Smooth muscle cell (in vitro differentiated cells): ENCODE measurements around the gene DNAJC27. TPM values are rescaled to one million over a fixed set of nuclear protein-coding genes. Genes with fewer than 3 reads are reported as not detected.

Source experiments
- DNase-seq: peaks from one replicate; lab custom pipeline; 2025; ENCODE audit not compliant: unreplicated experiment; lab: John Stamatoyannopoulos, UW
- H2AFZ ChIP-seq: fragments of 200-600 bp; sonication (generic); 2 replicates; pipeline ENCODE4 v1.6.0; 2016; ENCODE audit warnings: antibody characterized with exemption, low read depth, mild to moderate bottlenecking
- H3F3A ChIP-seq: fragments of 200-600 bp; sonication (generic); 2 replicates; pipeline ENCODE4 v1.6.0; 2017; ENCODE audit warnings: antibody characterized with exemption, low read depth
- H3K27ac ChIP-seq: fragments of 200-600 bp; sonication (generic); 2 replicates; pipeline ENCODE4 v1.5.1; 2016; ENCODE audit warnings: low read depth, mild to moderate bottlenecking
- H3K27me3 ChIP-seq: fragments of 200-600 bp; sonication (generic); 2 replicates; pipeline ENCODE4 v1.6.1; 2016; ENCODE audit warnings: low read depth, mild to moderate bottlenecking
- H3K36me3 ChIP-seq: fragments of 200-600 bp; sonication (generic); 2 replicates; pipeline ENCODE4 v1.5.1; 2016; ENCODE audit warnings: low read depth
- H3K4me1 ChIP-seq: fragments of 200-600 bp; sonication (generic); 2 replicates; pipeline ENCODE4 v1.5.1; 2016; ENCODE audit warnings: low read depth
- H3K4me2 ChIP-seq: fragments of 200-600 bp; sonication (generic); 2 replicates; pipeline ENCODE4 v1.6.0; 2016; ENCODE audit warnings: mild to moderate bottlenecking
- H3K4me3 ChIP-seq: fragments of 200-600 bp; sonication (generic); 2 replicates; pipeline ENCODE4 v1.5.1; 2016; ENCODE audit warnings: mild to moderate bottlenecking
- H3K79me2 ChIP-seq: fragments of 200-600 bp; sonication (generic); 2 replicates; pipeline ENCODE4 v1.6.0; 2016; ENCODE audit warnings: low read depth, mild to moderate bottlenecking
- H3K9ac ChIP-seq: fragments of 200-600 bp; sonication (generic); 2 replicates; pipeline ENCODE4 v1.6.0; 2016; ENCODE audit warnings: low read depth
- H3K9me3 ChIP-seq: fragments of 200-600 bp; sonication (generic); replicated peaks from 2 replicates; pipeline ENCODE4 v1.5.1; 2016; ENCODE audit warnings: low read depth
- H4K20me1 ChIP-seq: fragments of 200-600 bp; sonication (generic); 2 replicates; pipeline ENCODE4 v1.6.0; 2016; ENCODE audit warnings: low read depth
- CTCF ChIP-seq: fragments of 200-600 bp; sonication (generic); IDR thresholded peaks from 2 replicates; pipeline ENCODE4 v1.5.1; 2017; ENCODE audit warnings: borderline replicate concordance, mild to moderate bottlenecking, antibody characterized with exemption; ENCODE audit not compliant: insufficient read depth, poor library complexity, severe bottlenecking
- WGBS: methylation state at CpG from one replicate; pipeline ENCODE4 v1.1.7; 2016; ENCODE audit warnings: low lambda C conversion rate; 5-methylcytosine and 5-hydroxymethylcytosine counted together
- polyA plus RNA-seq: library from polyadenylated mRNA; unstranded; fragments of >200 nt; fragmentation: Nextera tagmentation; extraction: Ambion mirVana; gene quantifications from 2 replicates; pipeline ENCODE4 v1.2.1, GENCODE V29; 2016
- total RNA-seq: library from RNA; depleted of rRNA; stranded (reverse); fragments of >200 nt; gene quantifications from 2 replicates; pipeline ENCODE4 v1.2.3, GENCODE V29; 2014

Gene DNAJC27
- total and polyA plus RNA-seq, 2 experiments from 2014 or later: 1.4 to 4.4 TPM

GRCh38 chr2:24986372-24986771, 14.6 kb upstream of the DNAJC27 start:
- DNase-seq: no peak
- TF ChIP-seq CTCF: no peak
- Histone ChIP-seq H3F3A (no peaks in the 10 kb centered on the region), H3K4me1 (peaks cover 10% of the 10 kb centered on the region), H3K27ac (no peak overlapping the region), H3K4me2 (no peak overlapping the region), H3K9me3 (no peaks in the 10 kb centered on the region), H3K79me2 (no peaks in the 10 kb centered on the region), H2AFZ (no peak overlapping the region), H3K27me3 (no peaks in the 10 kb centered on the region), H3K4me3 (no peak overlapping the region), H4K20me1 (no peaks in the 10 kb centered on the region), H3K9ac (no peak overlapping the region), H3K36me3 (no peaks in the 10 kb centered on the region)
- 46% methylated on average over 3 of the region's 3 CpGs for WGBS

- H3K4me2 ChIP-seq: peak overlapping the region; percentile 41
- H3K9me3 ChIP-seq: no peaks in the 10 kb centered on the region
- no peak for TF ChIP-seq CTCF
- peaks cover 10% of the 10 kb centered on the region for H3K4me1 ChIP-seq
- H3K4me3 ChIP-seq: no peak overlapping the region
- no peaks in the 10 kb centered on the region for H3F3A ChIP-seq
- H3K27ac ChIP-seq: peak overlapping the region; percentile 13
- no peak overlapping the region for H3K9ac ChIP-seq
- no peak overlapping the region for H2AFZ ChIP-seq
- H3K27me3 ChIP-seq: no peaks in the 10 kb centered on the region
- no peaks in the 10 kb centered on the region for H4K20me1 ChIP-seq
- 65% methylated on average over 8 of the region's 8 CpGs for WGBS
- DNase-seq: no peak
- H3K36me3 ChIP-seq: no peaks in the 10 kb centered on the region
- no peaks in the 10 kb centered on the region for H3K79me2 ChIP-seq
Measured at GRCh38 chr2:24985511-24985910, 13.8 kb upstream of the DNAJC27 start.

- H3F3A ChIP-seq: no peaks in the 10 kb centered on the region
- DNase-seq: no peak
- 13% methylated on average over 8 of the region's 8 CpGs for WGBS
- no peaks in the 10 kb centered on the region for H3K79me2 ChIP-seq
- H2AFZ ChIP-seq: no peak overlapping the region
- H3K4me3 ChIP-seq: no peak overlapping the region
- TF ChIP-seq CTCF: no peak
- peaks cover 10% of the 10 kb centered on the region for H3K4me1 ChIP-seq
- H3K9ac ChIP-seq: no peak overlapping the region
- no peaks in the 10 kb centered on the region for H3K27me3 ChIP-seq
- no peaks in the 10 kb centered on the region for H3K9me3 ChIP-seq
- no peaks in the 10 kb centered on the region for H3K36me3 ChIP-seq
- H3K4me2 ChIP-seq: peak overlapping the region; percentile 41
- H3K27ac ChIP-seq: peak overlapping the region; percentile 13
- no peaks in the 10 kb centered on the region for H4K20me1 ChIP-seq
Measured at GRCh38 chr2:24984912-24985311, 13.2 kb upstream of the DNAJC27 start.

GRCh38 chr2:24981411-24982136, 9.8 kb upstream of the DNAJC27 start:
- H3K4me3 ChIP-seq: no peak overlapping the region
- DNase-seq: no peak
- H3K4me2 ChIP-seq: no peak overlapping the region
- no peak overlapping the region for H3K27ac ChIP-seq
- no peaks in the 10 kb centered on the region for H3K9me3 ChIP-seq
- peaks cover 10% of the 10 kb centered on the region for H3K4me1 ChIP-seq
- no peaks in the 10 kb centered on the region for H3K27me3 ChIP-seq
- H4K20me1 ChIP-seq: no peaks in the 10 kb centered on the region
- WGBS: 80% methylated on average over 3 of the region's 3 CpGs
- no peak overlapping the region for H3K9ac ChIP-seq
- no peak for TF ChIP-seq CTCF
- H3F3A ChIP-seq: no peaks in the 10 kb centered on the region
- H3K79me2 ChIP-seq: no peaks in the 10 kb centered on the region
- H3K36me3 ChIP-seq: no peaks in the 10 kb centered on the region
- no peak overlapping the region for H2AFZ ChIP-seq
